ENCODE results near the gene C5AR1. TPM values are rescaled to one million over a fixed set of nuclear protein-coding genes. Genes with fewer than 3 reads are reported as not detected.
A peak's percentile ranks its signal among the peaks of the same experiment; 100 is the strongest.

Gene C5AR1
- total RNA-seq, 4 donors from 2014 or later = 0.70 to 5.0 (median 2.2) TPM; not detected in 1

DNA sequence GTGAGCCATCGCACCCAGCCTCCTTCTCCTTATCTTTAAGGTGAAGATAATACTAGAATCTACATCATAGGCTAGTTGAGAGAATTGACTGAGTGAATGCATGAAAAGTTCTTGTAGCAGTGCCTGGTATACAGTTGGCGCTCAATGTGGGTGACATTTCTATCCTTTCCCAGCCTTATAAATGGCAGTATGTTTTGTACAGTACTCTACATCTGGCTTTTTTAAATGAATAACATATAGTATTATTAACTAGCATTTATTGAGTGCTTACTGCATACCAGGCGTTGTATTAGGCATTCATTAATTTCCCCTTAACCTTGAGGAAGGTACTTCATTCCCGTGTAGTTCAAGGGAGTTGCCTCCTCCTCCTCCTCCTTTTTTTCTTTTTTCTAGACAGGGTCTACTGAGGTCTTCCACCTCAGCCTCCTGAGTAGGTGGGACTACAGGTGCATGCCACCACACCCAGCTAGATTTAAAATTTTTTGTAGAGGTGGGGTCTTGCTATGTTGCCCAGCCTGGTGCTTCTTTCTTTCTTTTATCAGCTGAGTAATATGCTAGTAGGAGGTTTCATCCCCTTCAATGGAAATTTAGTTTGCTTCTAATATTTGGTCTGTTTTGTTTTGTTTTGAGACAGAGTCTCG lies 2.8 kb downstream of the C5AR1 start:
- TF ChIP-seq, protein P1, sequence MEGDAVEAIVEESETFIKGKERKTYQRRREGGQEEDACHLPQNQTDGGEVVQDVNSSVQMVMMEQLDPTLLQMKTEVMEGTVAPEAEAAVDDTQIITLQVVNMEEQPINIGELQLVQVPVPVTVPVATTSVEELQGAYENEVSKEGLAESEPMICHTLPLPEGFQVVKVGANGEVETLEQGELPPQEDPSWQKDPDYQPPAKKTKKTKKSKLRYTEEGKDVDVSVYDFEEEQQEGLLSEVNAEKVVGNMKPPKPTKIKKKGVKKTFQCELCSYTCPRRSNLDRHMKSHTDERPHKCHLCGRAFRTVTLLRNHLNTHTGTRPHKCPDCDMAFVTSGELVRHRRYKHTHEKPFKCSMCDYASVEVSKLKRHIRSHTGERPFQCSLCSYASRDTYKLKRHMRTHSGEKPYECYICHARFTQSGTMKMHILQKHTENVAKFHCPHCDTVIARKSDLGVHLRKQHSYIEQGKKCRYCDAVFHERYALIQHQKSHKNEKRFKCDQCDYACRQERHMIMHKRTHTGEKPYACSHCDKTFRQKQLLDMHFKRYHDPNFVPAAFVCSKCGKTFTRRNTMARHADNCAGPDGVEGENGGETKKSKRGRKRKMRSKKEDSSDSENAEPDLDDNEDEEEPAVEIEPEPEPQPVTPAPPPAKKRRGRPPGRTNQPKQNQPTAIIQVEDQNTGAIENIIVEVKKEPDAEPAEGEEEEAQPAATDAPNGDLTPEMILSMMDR (IDR thresholded peaks at IDR 0.05) = no peak
- no peak for TF ChIP-seq POLR2A (IDR thresholded peaks at IDR 0.05)
- Histone ChIP-seq H3K27me3 (no peaks in the 10 kb centered on the region), H3K9me3 (no peaks in the 10 kb centered on the region), H3K27ac (no peak overlapping the region), H3K4me1 (no peaks in the 10 kb centered on the region), H3K4me3 (no peak overlapping the region), H3K36me3 (no peaks in the 10 kb centered on the region)
- DNase-seq = no peak

- H3K4me1 ChIP-seq = no peaks in the 10 kb centered on the region
- H3K27ac ChIP-seq = no peak overlapping the region
- H3K36me3 ChIP-seq = no peaks in the 10 kb centered on the region
- TF ChIP-seq POLR2A (IDR thresholded peaks at IDR 0.05) = no peak
- TF ChIP-seq, protein P1 (IDR thresholded peaks at IDR 0.05) = no peak
- H3K27me3 ChIP-seq = no peaks in the 10 kb centered on the region
- no peaks in the 10 kb centered on the region for H3K9me3 ChIP-seq
- no peak for DNase-seq
- no peak overlapping the region for H3K4me3 ChIP-seq
These were observed 4.2 kb downstream of the C5AR1 start for GRCh38 chr19:47313754-47314295.

DNA sequence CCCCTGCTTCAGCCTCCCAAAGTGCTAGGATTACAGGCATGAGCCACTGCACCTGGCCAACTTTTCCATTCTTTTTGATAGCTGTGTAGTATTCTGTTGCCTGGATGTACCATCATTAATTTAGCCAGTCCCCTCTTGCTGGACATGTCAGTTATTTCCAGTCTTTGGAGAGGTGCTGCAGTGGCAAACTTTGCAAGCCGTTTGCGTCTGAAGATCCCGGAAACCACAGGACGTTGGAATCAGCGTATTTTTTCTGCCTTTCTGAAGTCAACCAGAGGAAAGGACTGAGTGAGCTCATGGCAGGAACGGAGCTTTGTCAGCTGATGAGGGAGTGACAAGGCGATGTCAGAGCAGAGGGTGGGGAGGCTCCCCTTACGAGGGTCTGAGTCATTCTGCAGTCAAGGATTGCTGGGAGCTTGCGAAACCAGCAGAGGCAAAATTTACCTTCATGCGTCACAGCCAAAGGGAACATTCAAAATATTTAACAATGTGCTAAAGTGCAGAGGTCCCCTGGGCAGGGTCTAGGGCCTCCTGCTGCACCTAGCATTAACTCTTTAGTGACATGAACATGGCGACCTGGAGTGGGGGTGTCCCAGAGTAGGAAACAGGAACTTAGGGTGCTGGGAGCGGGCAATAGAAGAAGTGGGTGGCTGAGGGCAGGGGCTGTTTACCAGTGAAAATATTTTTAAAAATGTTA lies 5.6 kb downstream of the C5AR1 start:
- no peaks in the 10 kb centered on the region for H3K9me3 ChIP-seq
- H3K27me3 ChIP-seq = no peaks in the 10 kb centered on the region
- peak overlapping the region in 2 of 4 donors; percentile 5 to 30 for H3K27ac ChIP-seq
- TF ChIP-seq, protein P1 (IDR thresholded peaks at IDR 0.05) = no peak
- TF ChIP-seq POLR2A (IDR thresholded peaks at IDR 0.05) = no peak
- no peaks in the 10 kb centered on the region for H3K36me3 ChIP-seq
- no peak overlapping the region for H3K4me3 ChIP-seq
- peak in 1 of 3 donors; percentile 64 for DNase-seq
- no peaks in the 10 kb centered on the region for H3K4me1 ChIP-seq

GRCh38 chr19:47316513-47316912 lies 6.9 kb downstream of the C5AR1 start:
- H3K27me3 ChIP-seq = no peaks in the 10 kb centered on the region

GRCh38 chr19:47319923-47320871 lies 10.5 kb downstream of the C5AR1 start:
- no peak overlapping the region for H3K4me3 ChIP-seq
- DNase-seq = no peak
- H3K27ac ChIP-seq = no peak overlapping the region
- H3K9me3 ChIP-seq = no peaks in the 10 kb centered on the region
- H3K36me3 ChIP-seq = no peaks in the 10 kb centered on the region
- no peaks in the 10 kb centered on the region for H3K27me3 ChIP-seq
- no peaks in the 10 kb centered on the region for H3K4me1 ChIP-seq
- TF ChIP-seq, protein P1 (IDR thresholded peaks at IDR 0.05) = no peak
- TF ChIP-seq POLR2A (IDR thresholded peaks at IDR 0.05) = no peak

More at GRCh38 chr19:47316513-47316912, 6.9 kb downstream of the C5AR1 start:
- Histone ChIP-seq H3K36me3 (no peaks in the 10 kb centered on the region), H3K9me3 (no peaks in the 10 kb centered on the region), H3K4me1 (no peaks in the 10 kb centered on the region), H3K4me3 (no peak overlapping the region), H3K27ac (no peak overlapping the region)
- TF ChIP-seq, protein P1 (IDR thresholded peaks at IDR 0.05) = no peak
- no peak for TF ChIP-seq POLR2A (IDR thresholded peaks at IDR 0.05)
- DNase-seq = no peak

Measured in Peyer's patch (tissue), 4 donors.